GM19463 (cell line): Measurements from ENCODE around the gene C10orf67.

Experiments
- ATAC-seq: cut with Tn5 transposase; IDR thresholded peaks from one replicate; pipeline ENCODE4 v1.9.1; 2021; ENCODE audit warnings: mild to moderate bottlenecking, moderate library complexity; ENCODE audit not compliant: unreplicated experiment

The C10orf67 gene

GRCh38 chr10:23174074-23174976 is 170.3 kb downstream of the C10orf67 start:
- no peak for ATAC-seq

- no peak for ATAC-seq
Measured at GRCh38 chr10:23173214-23174073, 171.2 kb downstream of the C10orf67 start.

GRCh38 chr10:23172429-23173213 is 172.0 kb downstream of the C10orf67 start:
- no peak for ATAC-seq

- no peak for ATAC-seq
Measured at GRCh38 chr10:23171232-23171876, 173.2 kb downstream of the C10orf67 start.

GRCh38 chr10:23158370-23158769 is 186.2 kb downstream of the C10orf67 start:
- peak; percentile 61 for ATAC-seq

- ATAC-seq: peak; percentile 60
Measured at GRCh38 chr10:23157691-23158369, 186.8 kb downstream of the C10orf67 start.

- peak; percentile 49 for ATAC-seq
Measured at GRCh38 chr10:23157239-23157681, 187.3 kb downstream of the C10orf67 start.

GRCh38 chr10:23156447-23157150 is 188.0 kb downstream of the C10orf67 start:
- ATAC-seq: no peak

GRCh38 chr10:23155169-23155568 is 189.4 kb downstream of the C10orf67 start:
- no peak for ATAC-seq
